ENCODE data around the gene BLID.

The BLID gene

GRCh38 chr11:122074022-122074421 is 42.0 kb downstream of the BLID start:
- H3K27ac Mint-ChIP-seq, result no peak overlapping the region
- ATAC-seq (replicated peaks) (no peak), DNase-seq (no peak)
- H3K4me1 Mint-ChIP-seq (ENCODE audit: low read depth in 2 of 2), result no peaks in the 10 kb centered on the region
- H3K27me3 Mint-ChIP-seq, result peaks cover 0 to 5% of the 10 kb centered on the region in 2 donors
- no peak overlapping the region for H3K4me3 Mint-ChIP-seq
- peaks cover 0 to 2% of the 10 kb centered on the region in 2 donors for H3K9me3 Mint-ChIP-seq
- H3K36me3 Mint-ChIP-seq (ENCODE audit: insufficient read depth), result no peaks in the 10 kb centered on the region

GRCh38 chr11:122071709-122072202 is 44.3 kb downstream of the BLID start:
- no peaks in the 10 kb centered on the region for H3K36me3 Mint-ChIP-seq (ENCODE audit: insufficient read depth)
- no peak for DNase-seq
- H3K27ac Mint-ChIP-seq, result no peak overlapping the region
- ATAC-seq (replicated peaks), result no peak
- peaks cover 0 to 5% of the 10 kb centered on the region in 2 donors for H3K27me3 Mint-ChIP-seq
- no peaks in the 10 kb centered on the region for H3K4me1 Mint-ChIP-seq (ENCODE audit: low read depth in 2 of 2)
- no peak overlapping the region for H3K4me3 Mint-ChIP-seq
- peaks cover 0 to 2% of the 10 kb centered on the region in 2 donors for H3K9me3 Mint-ChIP-seq

GRCh38 chr11:122069707-122070360 is 46.2 kb downstream of the BLID start:
- H3K9me3 Mint-ChIP-seq, result peaks cover 0 to 2% of the 10 kb centered on the region in 2 donors
- DNase-seq, result no peak
- no peaks in the 10 kb centered on the region for H3K36me3 Mint-ChIP-seq (ENCODE audit: insufficient read depth)
- H3K4me1 Mint-ChIP-seq (ENCODE audit: low read depth in 2 of 2), result no peaks in the 10 kb centered on the region
- no peak overlapping the region for H3K27ac Mint-ChIP-seq
- no peak overlapping the region for H3K4me3 Mint-ChIP-seq
- ATAC-seq (replicated peaks), result no peak
- peaks cover 0 to 5% of the 10 kb centered on the region in 2 donors for H3K27me3 Mint-ChIP-seq

- no peak overlapping the region for H3K4me3 Mint-ChIP-seq
- ATAC-seq (replicated peaks) (no peak), DNase-seq (no peak)
- H3K36me3 Mint-ChIP-seq (ENCODE audit: insufficient read depth), result no peaks in the 10 kb centered on the region
- peaks cover 0 to 5% of the 10 kb centered on the region in 2 donors for H3K27me3 Mint-ChIP-seq
- no peak overlapping the region for H3K27ac Mint-ChIP-seq
- H3K9me3 Mint-ChIP-seq, result peaks cover 0 to 2% of the 10 kb centered on the region in 2 donors
- no peaks in the 10 kb centered on the region for H3K4me1 Mint-ChIP-seq (ENCODE audit: low read depth in 2 of 2)
Observed at GRCh38 chr11:122068837-122069236, 47.2 kb downstream of the BLID start.

GRCh38 chr11:122068141-122068540 is 47.9 kb downstream of the BLID start:
- H3K27me3 Mint-ChIP-seq, result peaks cover 0 to 5% of the 10 kb centered on the region in 2 donors

More at GRCh38 chr11:122068141-122068540, 47.9 kb downstream of the BLID start:
- DNase-seq (no peak), ATAC-seq (replicated peaks) (no peak)
- Mint-ChIP-seq H3K4me3 (no peak overlapping the region), H3K27ac (no peak overlapping the region), H3K36me3 (ENCODE audit: insufficient read depth) (no peaks in the 10 kb centered on the region), H3K9me3 (peaks cover 0 to 2% of the 10 kb centered on the region in 2 donors), H3K4me1 (ENCODE audit: low read depth in 2 of 2) (no peaks in the 10 kb centered on the region)

All from effector memory CD8-positive, alpha-beta T cell (primary cell).